Right lobe of liver (tissue), 6 donors: ENCODE results near the gene TNFSF12. TPM values are rescaled to one million over a fixed set of nuclear protein-coding genes. Genes with fewer than 3 reads are reported as not detected.
"Not testable (repeated sequence)": the region's sequence is repeated elsewhere in the genome, so short reads cannot be mapped to it uniquely, and the experiment has no call there.

ENCODE experiments used
- ATAC-seq, 4 donors: fragments of 200-7000 bp; cut with Tn5 transposase; one replicate each; pipeline ENCODE4 v1.9.1; 2020; ENCODE audit warnings: mild to moderate bottlenecking in 4 of 4, moderate library complexity in 4 of 4
- DNase-seq, 3 donors: peaks; one replicate each; pipeline ENCODE4 v3.0.0-alpha.2; 2020
- H3K27ac ChIP-seq, 3 donors: fragments of 200-600 bp; one replicate each; pipeline ENCODE4 v1.8.0; 2022
- H3K27me3 ChIP-seq, 2 donors: fragments of 200-600 bp; one replicate each; pipeline ENCODE4 v1.8.0; 2022
- H3K36me3 ChIP-seq, 4 donors: fragments of 200-600 bp; sonication (generic) in 1 of 4; one replicate each; pipeline versions ENCODE4 v1.5.1 to v1.8.0; 2017 to 2022; ENCODE audit warnings: control low read depth in 1 of 4
- H3K4me1 ChIP-seq, 4 donors: fragments of 200-600 bp; sonication (generic) in 1 of 4; one replicate each; pipeline versions ENCODE4 v1.5.1 to v1.8.0; 2017 to 2022; ENCODE audit warnings: control low read depth in 1 of 4
- H3K4me3 ChIP-seq, 3 donors: fragments of 200-600 bp; one replicate each; pipeline ENCODE4 v1.8.0; 2022
- H3K9me3 ChIP-seq, 4 donors: fragments of 200-600 bp; sonication (generic) in 1 of 4; one replicate each; pipeline versions ENCODE4 v1.5.1 to v1.8.0; 2017 to 2022; ENCODE audit warnings: control low read depth in 1 of 4
- POLR2A ChIP-seq: fragments of 450-650 bp; IDR thresholded peaks from one replicate; pipeline ENCODE4 v1.6.1; 2017; ENCODE audit warnings: antibody characterized with exemption, mild to moderate bottlenecking
- WGBS: methylation state at CpG from one replicate; pipeline ENCODE4 v1.1.6; 2018; ENCODE audit warnings: low coverage, low lambda C conversion rate; ENCODE audit not compliant: insufficient coverage; ENCODE audit errors: missing lambda C conversion rate; 5-methylcytosine and 5-hydroxymethylcytosine counted together
- intact Hi-C, 2 donors: fragments of 100-400 bp; cut with DNase I; formaldehyde crosslinking; loops; one replicate each; pipeline versions ENCODE4 v1.11.2 to v1.14.1; 2022
- small RNA-seq, 2 experiments: library from RNA; depleted of rRNA; stranded (forward); fragments of <200 nt; gene quantifications; one replicate each; pipeline ENCODE3, GENCODE V24; 2016
- total RNA-seq, 6 experiments: library from RNA; depleted of rRNA in 2 of 6; stranded (reverse); fragments of >200 nt in 2 of 6; fragmentation: NEBNext Ultra II Directional in 3 of 6; extraction: Animal tissue kit (Norgen Biotek cat#: 25700) in 3 of 6; gene quantifications; one replicate each; pipeline versions ENCODE4 v1.1.0 to v1.2.4, GENCODE V29; 2016 to 2023
- TF ChIP-seq, protein P1 (sequence below), 4 donors: fragments of 200-600 bp in 3 of 4; fragments of 450-650 bp in 1 of 4; IDR thresholded peaks; one replicate each; pipeline versions ENCODE4 v1.5.1 to v1.8.0; 2016 to 2022; ENCODE audit warnings: antibody characterized with exemption in 4 of 4, mild to moderate bottlenecking in 2 of 4
- donor health status: DM: no; HTN: yes; CAD: no.
- donor health status: DM: no; HTN: no; CAD: no.
- donor health status: DM: no; HTN: no; CAD: no.
- donor health status: DM: no; HTN: yes; CAD: no.
- donor health status: DM: no; HTN: yes; CAD: no.

Gene TNFSF12
- total RNA-seq, 6 experiments from 2014 or later: 6.1 to 14.7 (median 11.4) TPM

DNA sequence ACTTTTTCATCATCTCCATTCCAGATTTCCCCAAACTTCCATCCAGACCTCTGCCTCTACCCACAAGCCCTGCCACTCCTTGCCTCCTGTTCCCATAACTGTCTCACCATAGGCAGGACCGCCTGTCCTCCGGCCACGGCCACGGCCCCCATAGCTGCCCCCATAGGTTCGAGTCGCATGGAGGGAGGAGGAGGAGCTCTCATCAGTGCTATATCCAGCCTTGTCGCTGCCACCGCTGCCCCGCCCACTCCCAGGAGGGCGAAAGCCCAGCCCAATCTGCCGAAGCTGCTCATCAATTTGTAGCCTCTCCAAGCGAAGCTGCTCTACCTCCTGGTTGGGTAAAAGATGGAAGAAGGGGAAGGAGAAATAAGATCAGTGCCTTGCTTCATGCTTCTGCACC is 44.4 kb downstream of the TNFSF12 start:
- Histone ChIP-seq H3K4me3 (no peak overlapping the region), H3K4me1 (no peaks in the 10 kb centered on the region), H3K27me3 (no peaks in the 10 kb centered on the region), H3K36me3 (peaks cover 4 to 67% (median 31%) of the 10 kb centered on the region in 4 donors), H3K27ac (no peak overlapping the region), H3K9me3 (no peaks in the 10 kb centered on the region)
- peak in 1 of 3 donors; percentile 37 for DNase-seq
- intact Hi-C loops: loop anchor here in 1 of 2 donors (10.0 kb wide), 1 partner anchor 82 kb away; no protein-coding TSS in a partner anchor
- ATAC-seq: no peak
- TF ChIP-seq, protein P1, sequence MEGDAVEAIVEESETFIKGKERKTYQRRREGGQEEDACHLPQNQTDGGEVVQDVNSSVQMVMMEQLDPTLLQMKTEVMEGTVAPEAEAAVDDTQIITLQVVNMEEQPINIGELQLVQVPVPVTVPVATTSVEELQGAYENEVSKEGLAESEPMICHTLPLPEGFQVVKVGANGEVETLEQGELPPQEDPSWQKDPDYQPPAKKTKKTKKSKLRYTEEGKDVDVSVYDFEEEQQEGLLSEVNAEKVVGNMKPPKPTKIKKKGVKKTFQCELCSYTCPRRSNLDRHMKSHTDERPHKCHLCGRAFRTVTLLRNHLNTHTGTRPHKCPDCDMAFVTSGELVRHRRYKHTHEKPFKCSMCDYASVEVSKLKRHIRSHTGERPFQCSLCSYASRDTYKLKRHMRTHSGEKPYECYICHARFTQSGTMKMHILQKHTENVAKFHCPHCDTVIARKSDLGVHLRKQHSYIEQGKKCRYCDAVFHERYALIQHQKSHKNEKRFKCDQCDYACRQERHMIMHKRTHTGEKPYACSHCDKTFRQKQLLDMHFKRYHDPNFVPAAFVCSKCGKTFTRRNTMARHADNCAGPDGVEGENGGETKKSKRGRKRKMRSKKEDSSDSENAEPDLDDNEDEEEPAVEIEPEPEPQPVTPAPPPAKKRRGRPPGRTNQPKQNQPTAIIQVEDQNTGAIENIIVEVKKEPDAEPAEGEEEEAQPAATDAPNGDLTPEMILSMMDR (IDR thresholded peaks at IDR 0.05): no peak
- TF ChIP-seq POLR2A: no peak
- 88% methylated on average over 11 of the region's 12 CpGs for WGBS

DNA sequence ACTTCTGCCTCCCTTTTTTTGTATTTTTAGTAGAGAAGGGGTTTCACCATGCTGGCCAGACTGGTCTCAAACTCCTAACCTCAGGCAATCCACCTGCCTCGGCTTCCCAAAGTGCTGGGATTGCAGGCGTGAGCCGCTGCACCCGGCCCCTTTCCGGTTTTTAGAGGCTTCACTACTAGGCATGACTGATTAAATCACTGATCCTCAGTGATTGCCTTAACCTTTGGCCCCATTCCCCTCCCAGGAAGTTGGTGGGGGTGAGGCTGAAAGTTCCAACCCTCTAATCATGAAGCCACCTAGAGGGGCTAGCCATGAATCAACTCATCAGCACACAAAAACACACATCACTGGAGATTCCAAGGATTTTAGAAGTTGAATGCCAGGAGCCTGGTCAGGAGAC is 48.7 kb downstream of the TNFSF12 start:
- H3K27me3 ChIP-seq, H3K27ac ChIP-seq, H3K4me1 ChIP-seq, H3K4me3 ChIP-seq, H3K9me3 ChIP-seq: not testable (repeated sequence)
- ATAC-seq: peak in 1 of 4 donors; percentile 46
- 63% methylated on average over 4 of the region's 5 CpGs for WGBS
- DNase-seq: peak in 1 of 3 donors; percentile 7
- H3K36me3 ChIP-seq: peaks cover 10 to 94% (median 56%) of the 10 kb centered on the region in 4 donors
- intact Hi-C loops: loop anchor here in 1 of 2 donors (10.0 kb wide), 1 partner anchor 77 kb away; no protein-coding TSS in a partner anchor

DNA sequence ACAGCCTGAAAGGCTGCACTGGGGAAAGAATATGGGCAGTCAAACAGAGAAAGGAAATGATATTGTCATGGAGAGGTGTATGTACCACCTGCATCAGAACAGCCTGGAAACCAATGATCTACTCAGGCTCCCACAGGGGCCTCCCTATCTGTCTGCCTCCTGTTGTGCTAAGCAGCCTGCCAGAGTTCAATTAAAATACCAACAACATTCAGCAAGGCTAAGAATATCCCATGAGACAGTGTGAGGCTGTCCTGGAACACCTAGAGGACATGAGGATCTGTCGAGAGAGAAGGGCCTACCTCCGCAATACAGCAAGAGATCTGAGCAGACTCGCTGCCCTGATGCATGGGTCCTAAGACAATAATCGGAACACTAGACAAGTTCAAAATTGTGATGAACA is 57.4 kb downstream of the TNFSF12 start:
- Histone ChIP-seq H3K27me3 (no peaks in the 10 kb centered on the region), H3K36me3 (peaks cover 4 to 45% (median 26%) of the 10 kb centered on the region in 4 donors), H3K4me3 (no peak overlapping the region), H3K27ac (no peak overlapping the region), H3K4me1 (peaks cover 0 to 10% (median under 1%) of the 10 kb centered on the region in 4 donors), H3K9me3 (no peaks in the 10 kb centered on the region)
- DNase-seq: no peak
- ATAC-seq: no peak
- TF ChIP-seq, protein P1 (IDR thresholded peaks at IDR 0.05): no peak
- TF ChIP-seq POLR2A: no peak
- WGBS: 95% methylated on average over 4 of the region's 4 CpGs
- intact Hi-C loops: no loop called here

Small RNA genes lying within 50 kb of the gene (small RNA-seq; reads per million reads assigned to genes)
- gene CD68 (0 reads per million in 2 experiments), gene RF00019 (0 reads per million in 2 experiments), gene SNORA48 (0 reads per million in 2 experiments), gene SNORD10 (0 reads per million in 2 experiments)

Other genes with a start within 250 kb of the TNFSF12 start
- 100 to 1,000 TPM; 222 to 299 (median 238) TPM for gene EIF5A, start 241.4 kb upstream of the TNFSF12 start, total RNA-seq
- gene GPS2, start 233.7 kb upstream of the TNFSF12 start, total RNA-seq: 10 to 100 TPM; 22.0 to 48.1 (median 23.2) TPM
- gene NEURL4, start 219.7 kb upstream of the TNFSF12 start, total RNA-seq: 10 to 100 TPM in 4 of 6 experiments, 1 to 10 TPM in 2; 4.2 to 22.1 (median 10.8) TPM
- gene ACAP1, start 212.5 kb upstream of the TNFSF12 start, total RNA-seq: 1 to 10 TPM; 1.6 to 6.8 (median 2.7) TPM
- gene KCTD11, start 196.9 kb upstream of the TNFSF12 start, total RNA-seq: 1 to 10 TPM; 2.2 to 4.4 (median 2.9) TPM
- gene TMEM95, start 193.9 kb upstream of the TNFSF12 start, total RNA-seq: not detected
- gene TNK1, start 168.0 kb upstream of the TNFSF12 start, total RNA-seq: 1 to 10 TPM; 2.9 to 5.1 (median 4.0) TPM
- gene PLSCR3, start 154.5 kb upstream of the TNFSF12 start, total RNA-seq: 1 to 10 TPM; 5.5 to 8.9 (median 6.4) TPM
- gene TMEM256, start 145.0 kb upstream of the TNFSF12 start, total RNA-seq: 10 to 100 TPM; 56.4 to 95.4 (median 68.9) TPM
- gene NLGN2, start 141.2 kb upstream of the TNFSF12 start, total RNA-seq: 1 to 10 TPM; 1.3 to 5.3 (median 3.0) TPM
- not detected for gene SPEM1, start 128.7 kb upstream of the TNFSF12 start, total RNA-seq
- not detected for gene SPEM2, start 123.4 kb upstream of the TNFSF12 start, total RNA-seq
- not detected for gene SPEM3, start 120.2 kb upstream of the TNFSF12 start, total RNA-seq
- 1 to 10 TPM; 2.3 to 8.4 (median 4.0) TPM for gene TMEM102, start 113.6 kb upstream of the TNFSF12 start, total RNA-seq
- gene FGF11, start 109.5 kb upstream of the TNFSF12 start, total RNA-seq: under 1 TPM in 5 of 6 experiments, not detected in 1; 0.37 to 0.84 (median 0.68) TPM
- 10 to 100 TPM in 2 of 6 experiments, 1 to 10 TPM in 4; 6.0 to 12.3 (median 8.2) TPM for gene CHRNB1, start 104.0 kb upstream of the TNFSF12 start, total RNA-seq
- gene ZBTB4, start 69.4 kb upstream of the TNFSF12 start, total RNA-seq: 10 to 100 TPM in 1 of 6 experiments, 1 to 10 TPM in 5; 5.7 to 10.5 (median 7.9) TPM
- not detected for gene SLC35G6, start 67.6 kb upstream of the TNFSF12 start, total RNA-seq
- gene POLR2A, start 64.7 kb upstream of the TNFSF12 start, total RNA-seq: 10 to 100 TPM; 36.1 to 49.9 (median 46.0) TPM
- 10 to 100 TPM in 2 of 6 experiments, 1 to 10 TPM in 4; 4.3 to 13.0 (median 6.2) TPM for gene TNFSF13, start 9.7 kb downstream of the TNFSF12 start, total RNA-seq
- gene SENP3, start 12.9 kb downstream of the TNFSF12 start, total RNA-seq: 10 to 100 TPM; 12.3 to 33.9 (median 15.1) TPM
- 100 to 1,000 TPM in 1 of 6 experiments, 10 to 100 TPM in 5; 31.6 to 179 (median 51.1) TPM for gene CD68, start 30.6 kb downstream of the TNFSF12 start, total RNA-seq
- 100 to 1,000 TPM in 2 of 6 experiments, 10 to 100 TPM in 4; 54.2 to 199 (median 63.3) TPM for gene MPDU1, start 34.8 kb downstream of the TNFSF12 start, total RNA-seq
- gene SOX15, start 41.0 kb downstream of the TNFSF12 start, total RNA-seq: not detected
- gene FXR2, start 65.8 kb downstream of the TNFSF12 start, total RNA-seq: 10 to 100 TPM; 14.3 to 23.2 (median 16.7) TPM
- 100 to 1,000 TPM in 5 of 6 experiments, 10 to 100 TPM in 1; 99.3 to 187 (median 120) TPM for gene SAT2, start 78.8 kb downstream of the TNFSF12 start, total RNA-seq
- 10 to 100 TPM in 5 of 6 experiments, 1 to 10 TPM in 1; 2.4 to 70.2 (median 15.4) TPM for gene SHBG, start 81.1 kb downstream of the TNFSF12 start, total RNA-seq
- 1 to 10 TPM in 3 of 6 experiments, under 1 TPM in 3; 0.43 to 1.7 (median 0.91) TPM for gene ATP1B2, start 101.9 kb downstream of the TNFSF12 start, total RNA-seq
- gene TP53, start 138.4 kb downstream of the TNFSF12 start, total RNA-seq: 10 to 100 TPM; 12.9 to 30.0 (median 23.0) TPM
- 1 to 10 TPM; 1.9 to 3.8 (median 3.0) TPM for gene WRAP53, start 139.4 kb downstream of the TNFSF12 start, total RNA-seq
- 1 to 10 TPM in 1 of 6 experiments, under 1 TPM in 5; 0.26 to 1.1 (median 0.83) TPM for gene EFNB3, start 156.1 kb downstream of the TNFSF12 start, total RNA-seq
- under 1 TPM; 0.12 to 0.38 (median 0.27) TPM for gene DNAH2, start 168.7 kb downstream of the TNFSF12 start, total RNA-seq